ENCODE results near the gene PELI1. TPM values are rescaled to one million over a fixed set of nuclear protein-coding genes. Genes with fewer than 3 reads are reported as not detected.

The PELI1 gene
- total and polyA plus RNA-seq, 2 of the 8 experiments (the other 6 are each of a cell fraction or from before 2014, with no cell fraction given) = 21.8 to 57.1 TPM

- H3K4ac ChIP-seq (replicated peaks; ENCODE audit: insufficient read length, low read depth, low read length) = no peak overlapping the region
- H4K8ac ChIP-seq (ENCODE audit: extremely low read depth, insufficient read depth, low read length) = no peak overlapping the region
- no peak overlapping the region for H3K23ac ChIP-seq (ENCODE audit: insufficient read length)
- DNase-seq (ENCODE audit: low read depth in 1 of 2, low spot score in 2 of 2) = no peak
- no peaks in the 10 kb centered on the region for H3K27me3 ChIP-seq (replicated peaks in 1 of 4; ENCODE audit: control insufficient read depth in 3 of 4, extremely low read depth in 1 of 4, insufficient read depth in 3 of 4, low read length in 3 of 4)
- POLR2A ChIA-PET (ENCODE audit: partially characterized antibody) = interaction anchor here (2.0 kb wide), 1 partner anchor 11 kb away, joined by 6 read pairs; no protein-coding TSS in a partner anchor
- no peak overlapping the region for H2BK12ac ChIP-seq (ENCODE audit: low read depth, low read length)
- no peak overlapping the region for H3K9ac ChIP-seq (replicated peaks in 1 of 4; ENCODE audit: extremely low read depth in 1 of 4, low read depth in 3 of 4, low read length in 3 of 4)
- H2BK5ac ChIP-seq (ENCODE audit: low read depth, low read length) = no peak overlapping the region
- H3K9me3 ChIP-seq (ENCODE audit: insufficient read depth in 2 of 2, low read depth in 1 of 2, low read length in 1 of 2) = no peaks in the 10 kb centered on the region
- H2AK5ac ChIP-seq (ENCODE audit: low read depth, low read length) = no peak overlapping the region
- no peak overlapping the region for H3K4me3 ChIP-seq (ENCODE audit: extremely low read depth in 1 of 4, insufficient read depth in 2 of 4, low read depth in 3 of 4, low read length in 4 of 4)
- no peak overlapping the region for H4K5ac ChIP-seq (ENCODE audit: insufficient read length, low read depth, low read length)
- H3K23me2 ChIP-seq (ENCODE audit: low read depth, low read length) = no peaks in the 10 kb centered on the region
- H3K79me1 ChIP-seq (ENCODE audit: low read depth, low read length) = no peaks in the 10 kb centered on the region
- peaks cover 0 to 2% of the 10 kb centered on the region in 2 experiments; a peak in 1 of 4 replicates for H3K79me2 ChIP-seq (ENCODE audit: control insufficient read depth in 1 of 2, insufficient read depth in 2 of 2, low read length in 2 of 2)
- H2BK120ac ChIP-seq (replicated peaks; ENCODE audit: low read depth, low read length) = no peak overlapping the region
- H3K14ac ChIP-seq (ENCODE audit: insufficient read length) = no peak overlapping the region
- H2BK20ac ChIP-seq (ENCODE audit: low read length) = no peak overlapping the region
- H3K4me1 ChIP-seq (replicated peaks in 1 of 4; ENCODE audit: control insufficient read depth in 3 of 4, insufficient read depth in 4 of 4, low read length in 3 of 4) = no peaks in the 10 kb centered on the region
- H2BK15ac ChIP-seq (ENCODE audit: low read length) = no peak overlapping the region
- H3K18ac ChIP-seq (ENCODE audit: extremely low read depth, low read length) = no peak overlapping the region
- CTCF ChIA-PET (ENCODE audit: partially characterized antibody) = interaction anchor here (0.7 to 1.0 kb wide), 2 partner anchors 100 to 227 kb away, joined by 3 to 4 read pairs; no protein-coding TSS in a partner anchor
- no peak overlapping the region for H3K4me2 ChIP-seq (ENCODE audit: insufficient read depth in 1 of 2, low read depth in 2 of 2, low read length in 2 of 2)
- H2AFZ ChIP-seq (ENCODE audit: low read length) = no peak overlapping the region
- no peak overlapping the region for H4K91ac ChIP-seq (replicated peaks; ENCODE audit: insufficient read length, low read length)
- no peak overlapping the region for H3K56ac ChIP-seq (replicated peaks; ENCODE audit: insufficient read length, low read depth, low read length)
- peaks cover 5 to 66% (median 30%) of the 10 kb centered on the region in 4 experiments; a peak in 7 of 8 replicates for H3K36me3 ChIP-seq (ENCODE audit: control insufficient read depth in 2 of 4, insufficient read depth in 4 of 4, low read length in 3 of 4)
- H4K20me1 ChIP-seq (replicated peaks in 1 of 2; ENCODE audit: control insufficient read depth in 1 of 2, insufficient read depth in 2 of 2, low read length in 2 of 2) = peaks cover 3% of the 10 kb centered on the region in 2 experiments
- no peak overlapping the region for H3K27ac ChIP-seq (ENCODE audit: low read depth, low read length)
- no peak for FAIRE-seq
- TF ChIP-seq SRF (IDR thresholded peaks at IDR 0.05; ENCODE audit: low read depth, low read length) (no peak), RXRA (IDR thresholded peaks at IDR 0.05; ENCODE audit: insufficient read depth, low read depth, low read length) (no peak), ASH2L (IDR thresholded peaks at IDR 0.05; ENCODE audit: low read length) (no peak), JUND (IDR thresholded peaks at IDR 0.05; ENCODE audit: low read length) (no peak), TAF1 (IDR thresholded peaks at IDR 0.05; ENCODE audit: low read depth, low read length) (no peak), SUZ12 (IDR thresholded peaks at IDR 0.05; ENCODE audit: low read length) (no peak), CTCF (IDR thresholded peaks at IDR 0.05; ENCODE audit: control extremely low read depth in 1 of 3, insufficient read depth in 1 of 3, low read depth in 1 of 3, low read length in 3 of 3) (no peak), CHD2 (IDR thresholded peaks at IDR 0.05; ENCODE audit: low read length) (no peak), BCL11A (IDR thresholded peaks at IDR 0.05; ENCODE audit: low read depth in 2 of 2, low read length in 2 of 2) (no peak)
- TF ChIP-seq, protein P1, sequence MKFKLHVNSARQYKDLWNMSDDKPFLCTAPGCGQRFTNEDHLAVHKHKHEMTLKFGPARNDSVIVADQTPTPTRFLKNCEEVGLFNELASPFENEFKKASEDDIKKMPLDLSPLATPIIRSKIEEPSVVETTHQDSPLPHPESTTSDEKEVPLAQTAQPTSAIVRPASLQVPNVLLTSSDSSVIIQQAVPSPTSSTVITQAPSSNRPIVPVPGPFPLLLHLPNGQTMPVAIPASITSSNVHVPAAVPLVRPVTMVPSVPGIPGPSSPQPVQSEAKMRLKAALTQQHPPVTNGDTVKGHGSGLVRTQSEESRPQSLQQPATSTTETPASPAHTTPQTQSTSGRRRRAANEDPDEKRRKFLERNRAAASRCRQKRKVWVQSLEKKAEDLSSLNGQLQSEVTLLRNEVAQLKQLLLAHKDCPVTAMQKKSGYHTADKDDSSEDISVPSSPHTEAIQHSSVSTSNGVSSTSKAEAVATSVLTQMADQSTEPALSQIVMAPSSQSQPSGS (IDR thresholded peaks at IDR 0.05; ENCODE audit: low read length) = no peak
Measured at GRCh38 chr2:64101141-64101591, 43.1 kb downstream of the PELI1 start.
